OCI-LY1 (cell line): Measurements from ENCODE around the gene NXPH4.
A peak's percentile ranks its signal among the peaks of the same experiment; 100 is the strongest.

Source experiments
- H2AFZ ChIP-seq: fragments of 200-600 bp; sonication (generic), shearing (Covaris generic); 2 replicates; pipeline ENCODE4 v1.6.0; 2014; ENCODE audit warnings: antibody characterized with exemption, mild to moderate bottlenecking, low read length
- H3F3A ChIP-seq: fragments of 200-600 bp; sonication (generic), shearing (Covaris generic); 2 replicates; pipeline ENCODE4 v1.6.0; 2014; ENCODE audit warnings: mild to moderate bottlenecking, antibody characterized with exemption, low read length, moderate library complexity; ENCODE audit not compliant: insufficient read depth
- H3K27ac ChIP-seq: fragments of 200-600 bp; sonication (generic); 2 replicates; pipeline ENCODE4 v1.5.1; 2014; ENCODE audit warnings: low read length, mixed run types, mild to moderate bottlenecking, low read depth; ENCODE audit not compliant: poor library complexity, severe bottlenecking
- H3K27me3 ChIP-seq: fragments of 200-600 bp; sonication (generic); 2 replicates; pipeline ENCODE4 v1.6.0; 2014; ENCODE audit warnings: antibody characterized with exemption, mild to moderate bottlenecking, low read length, moderate library complexity; ENCODE audit not compliant: insufficient read depth
- H3K36me3 ChIP-seq: fragments of 200-600 bp; sonication (generic); 2 replicates; pipeline ENCODE4 v1.6.1; 2014; ENCODE audit warnings: mild to moderate bottlenecking, antibody characterized with exemption, low read length, moderate library complexity, mixed read lengths; ENCODE audit not compliant: insufficient read depth
- H3K4me1 ChIP-seq: fragments of 200-600 bp; sonication (generic); 2 replicates; pipeline ENCODE4 v1.5.1; 2014; ENCODE audit warnings: mild to moderate bottlenecking, low read length, moderate library complexity; ENCODE audit not compliant: insufficient read depth, severe bottlenecking
- H3K4me2 ChIP-seq: fragments of 200-600 bp; sonication (generic), shearing (Covaris generic); 2 replicates; pipeline ENCODE4 v1.6.1; 2014; ENCODE audit warnings: low read length
- H3K4me3 ChIP-seq: fragments of 200-600 bp; sonication (generic); 2 replicates; pipeline ENCODE4 v1.5.1; 2014; ENCODE audit warnings: low read length, low read depth, mild to moderate bottlenecking, mixed read lengths; ENCODE audit not compliant: poor library complexity, severe bottlenecking
- H3K79me2 ChIP-seq: fragments of 200-600 bp; shearing (Covaris generic); 2 replicates; pipeline ENCODE4 v1.6.1; 2016; ENCODE audit warnings: mixed run types, low read length, mixed read lengths; ENCODE audit not compliant: insufficient read depth
- H3K9ac ChIP-seq: fragments of 200-600 bp; sonication (generic), shearing (Covaris generic); 2 replicates; pipeline ENCODE4 v1.6.1; 2014; ENCODE audit warnings: mild to moderate bottlenecking, low read length, mixed read lengths
- H3K9me2 ChIP-seq: fragments of 200-600 bp; sonication (generic), shearing (Covaris generic); 2 replicates; pipeline ENCODE4 v1.6.1; 2014; ENCODE audit warnings: low read depth, mild to moderate bottlenecking, low read length, mixed read lengths
- H3K9me3 ChIP-seq: fragments of 200-600 bp; shearing (Covaris generic); 2 replicates; pipeline ENCODE4 v1.6.1; 2014; ENCODE audit warnings: low read length, mixed read lengths
- H4K20me1 ChIP-seq: fragments of 200-600 bp; sonication (generic), shearing (Covaris generic); 2 replicates; pipeline ENCODE4 v1.6.0; 2016; ENCODE audit warnings: mild to moderate bottlenecking, low read length; ENCODE audit not compliant: insufficient read depth
- CTCF ChIP-seq: fragments of 200-600 bp; sonication (generic), shearing (Covaris generic); IDR thresholded peaks from 2 replicates; pipeline ENCODE4 v1.5.1; 2017; ENCODE audit warnings: mild to moderate bottlenecking, antibody characterized with exemption, low read length, moderate library complexity, mixed read lengths
- EZH2 ChIP-seq: fragments of 200-600 bp; sonication (generic), shearing (Covaris generic); IDR thresholded peaks from 2 replicates; pipeline ENCODE4 v1.8.0; 2017; ENCODE audit warnings: borderline replicate concordance, mixed run types, mild to moderate bottlenecking, antibody characterized with exemption, low read length, moderate library complexity, mixed read lengths

The NXPH4 gene

GRCh38 chr12:57212701-57213057 is 3.9 kb upstream of the NXPH4 start:
- Histone ChIP-seq H3F3A (no peaks in the 10 kb centered on the region), H3K36me3 (no peaks in the 10 kb centered on the region), H3K27me3 (no peaks in the 10 kb centered on the region), H3K9me2 (no peaks in the 10 kb centered on the region), H3K4me2 (no peak overlapping the region; the same call in 1 of the 2 replicates), H3K4me3 (no peak overlapping the region), H3K27ac (no peak overlapping the region), H3K9me3 (no peaks in the 10 kb centered on the region), H3K9ac (no peak overlapping the region; the same call in 1 of the 2 replicates), H3K4me1 (peaks cover 67% of the 10 kb centered on the region), H4K20me1 (no peaks in the 10 kb centered on the region), H3K79me2 (no peaks in the 10 kb centered on the region), H2AFZ (no peak overlapping the region)
- no peak for TF ChIP-seq CTCF

GRCh38 chr12:57213058-57213715 is 3.4 kb upstream of the NXPH4 start:
- Histone ChIP-seq H3K4me1 (peaks cover 72% of the 10 kb centered on the region), H3K9me3 (no peaks in the 10 kb centered on the region), H3K9me2 (no peaks in the 10 kb centered on the region), H3F3A (no peaks in the 10 kb centered on the region), H3K27ac (no peak overlapping the region), H2AFZ (no peak overlapping the region), H3K4me3 (no peak overlapping the region), H3K36me3 (no peaks in the 10 kb centered on the region), H3K4me2 (peak overlapping the region; percentile 3; the same call in 1 of the 2 replicates), H4K20me1 (no peaks in the 10 kb centered on the region), H3K79me2 (no peaks in the 10 kb centered on the region), H3K27me3 (no peaks in the 10 kb centered on the region), H3K9ac (no peak overlapping the region; the same call in 1 of the 2 replicates)
- TF ChIP-seq CTCF (peak; percentile 88), EZH2 (no peak)

GRCh38 chr12:57213763-57214397 is 2.7 kb upstream of the NXPH4 start:
- Histone ChIP-seq H3K4me2 (peak overlapping the region; percentile 10; the same call in 1 of the 2 replicates), H3K36me3 (no peaks in the 10 kb centered on the region), H2AFZ (no peak overlapping the region), H3K27me3 (no peaks in the 10 kb centered on the region), H3K9me3 (no peaks in the 10 kb centered on the region), H3K27ac (no peak overlapping the region), H3K4me1 (peaks cover 79% of the 10 kb centered on the region), H3F3A (no peaks in the 10 kb centered on the region), H3K9me2 (no peaks in the 10 kb centered on the region), H3K9ac (no peak overlapping the region; the same call in 1 of the 2 replicates), H3K4me3 (no peak overlapping the region), H3K79me2 (no peaks in the 10 kb centered on the region), H4K20me1 (no peaks in the 10 kb centered on the region)
- TF ChIP-seq CTCF, result no peak
- TF ChIP-seq EZH2, result no peak
